Uterus (tissue), 4 donors: ENCODE measurements around the gene MTG2. TPM values are rescaled to one million over a fixed set of nuclear protein-coding genes. Genes with fewer than 3 reads are reported as not detected.

Source experiments
- DNase-seq, 2 donors: peaks; one replicate each; pipeline ENCODE4 v3.0.0-alpha.2; 2019 to 2020
- H3K27ac ChIP-seq, 2 donors: fragments of 200-600 bp; sonication (generic); 1 replicate in 1 of 2; 2 replicates in 1 of 2; pipeline ENCODE4 v1.5.1; 2016 to 2018
- H3K27me3 ChIP-seq, 2 donors: fragments of 200-600 bp; sonication (generic); one replicate each; pipeline ENCODE4 v1.5.1; 2018 to 2019; ENCODE audit warnings: control low read depth in 1 of 2
- H3K36me3 ChIP-seq, 2 donors: fragments of 200-600 bp; sonication (generic); one replicate each; pipeline ENCODE4 v1.5.1; 2019; ENCODE audit warnings: control low read depth in 1 of 2
- H3K4me1 ChIP-seq, 2 donors: fragments of 200-600 bp; sonication (generic); one replicate each; pipeline ENCODE4 v1.5.1; 2018 to 2019; ENCODE audit warnings: control low read depth in 1 of 2
- H3K4me3 ChIP-seq, 2 donors: fragments of 200-600 bp; sonication (generic); 1 replicate in 1 of 2; 2 replicates in 1 of 2; pipeline ENCODE4 v1.5.1; 2018 to 2019; ENCODE audit warnings: mild to moderate bottlenecking in 1 of 2
- H3K9me3 ChIP-seq, 2 donors: fragments of 200-600 bp; sonication (generic); one replicate each; pipeline ENCODE4 v1.5.1; 2019; ENCODE audit warnings: control low read depth in 1 of 2
- CTCF ChIP-seq, 4 experiments: fragments of 200-600 bp in 2 of 4; fragments of 450-650 bp in 2 of 4; sonication (generic) in 2 of 4; IDR thresholded peaks; one replicate each; pipeline ENCODE4 v1.5.1; 2016 to 2019; ENCODE audit warnings: antibody characterized with exemption in 4 of 4, mild to moderate bottlenecking in 2 of 4, moderate library complexity in 1 of 4
- POLR2A ChIP-seq, 2 donors: fragments of 450-650 bp; IDR thresholded peaks; one replicate each; pipeline ENCODE4 v1.6.1; 2016; ENCODE audit warnings: antibody characterized with exemption in 2 of 2, mild to moderate bottlenecking in 1 of 2, moderate library complexity in 1 of 2
- intact Hi-C: fragments of 100-400 bp; cut with DNase I; formaldehyde crosslinking; loops from one replicate; pipeline ENCODE4 v1.15.1; 2023; ENCODE audit warnings: low total_unique reads
- total RNA-seq, 4 donors: library from RNA; depleted of rRNA in 3 of 4; stranded (reverse); fragments of >200 nt in 3 of 4; gene quantifications; one replicate each; pipeline versions ENCODE4 v1.1.0 to v1.2.4, GENCODE V29; 2014 to 2023
- donor health status: DM: yes; HTN: yes; CAD: no.

MTG2 gene
- total RNA-seq, 4 donors from 2014 or later, result 0.59 to 38.5 (median 22.7) TPM

DNA sequence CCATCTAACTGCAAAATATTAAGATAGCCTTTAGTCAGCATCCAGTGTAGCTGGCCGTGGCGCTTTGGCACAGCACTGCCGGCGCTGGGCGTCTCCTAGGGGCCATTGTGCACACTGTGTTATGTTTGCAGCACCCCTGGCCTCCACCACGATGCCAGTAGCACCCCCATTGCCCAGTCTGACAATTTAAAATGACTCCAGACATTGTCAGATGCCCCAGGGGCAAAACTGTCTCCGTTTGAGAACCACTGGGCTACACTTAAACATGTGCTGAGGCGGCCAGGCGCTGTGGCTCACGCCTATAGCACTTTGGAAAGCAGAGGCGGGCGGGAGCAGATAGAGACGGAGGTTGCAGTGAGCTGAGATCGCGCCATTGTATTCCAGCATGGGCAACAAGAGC is 6.0 kb upstream of the MTG2 start:
- Histone ChIP-seq H3K27me3 (no peaks in the 10 kb centered on the region), H3K36me3 (no peaks in the 10 kb centered on the region), H3K4me3 (no peak overlapping the region), H3K27ac (no peak overlapping the region), H3K9me3 (no peaks in the 10 kb centered on the region), H3K4me1 (no peaks in the 10 kb centered on the region)
- intact Hi-C loops, result no loop called here
- no peak for DNase-seq
- TF ChIP-seq CTCF (IDR thresholded peaks at IDR 0.05) (no peak), POLR2A (IDR thresholded peaks at IDR 0.05) (no peak)

- intact Hi-C loops, result no loop called here
- no peak overlapping the region for H3K27ac ChIP-seq
Measured at GRCh38 chr20:62177307-62177706, 5.5 kb upstream of the MTG2 start.

DNA sequence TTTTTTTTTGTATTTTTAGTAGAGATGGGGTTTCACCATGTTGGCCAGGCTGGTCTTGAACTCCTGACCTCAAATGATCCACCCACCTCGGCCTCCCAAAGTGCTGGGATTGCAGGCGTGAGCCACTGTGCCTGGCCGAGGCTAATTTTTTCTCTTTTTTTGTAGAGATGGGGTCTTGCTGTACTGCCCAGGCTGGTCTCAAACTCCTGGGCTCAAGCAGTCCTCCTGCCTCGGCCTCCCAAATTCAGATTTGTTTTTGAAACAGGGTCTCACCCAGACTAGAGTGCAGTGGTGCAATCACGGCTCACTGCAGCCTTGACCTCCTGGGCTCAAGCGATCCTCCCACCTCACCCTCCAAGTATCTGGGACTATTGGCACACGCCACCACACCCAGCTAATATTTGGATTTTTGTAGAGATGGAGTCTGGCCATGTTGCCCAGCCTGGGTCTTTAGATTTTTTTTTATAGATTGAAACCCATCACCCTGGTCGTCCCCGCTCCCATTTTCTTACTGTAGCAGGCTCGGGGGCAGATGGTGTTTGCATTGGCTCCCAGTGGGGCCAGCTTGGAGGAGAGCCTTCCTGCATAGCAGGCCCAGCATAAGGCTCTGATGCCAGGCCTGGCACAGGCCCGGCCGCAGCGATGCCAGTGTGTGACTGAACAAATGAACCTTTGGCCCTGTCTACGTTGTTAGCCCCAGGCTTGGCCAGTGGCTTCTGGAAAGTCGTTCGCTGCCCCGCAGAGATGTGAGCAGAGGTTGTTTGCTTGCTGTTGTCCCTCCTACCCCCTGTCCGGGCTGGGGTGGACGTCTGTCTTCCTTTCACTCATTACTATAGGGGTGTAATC is 4.3 kb upstream of the MTG2 start:
- Histone ChIP-seq H3K27ac (no peak overlapping the region), H3K4me3 (no peak overlapping the region), H3K36me3 (no peaks in the 10 kb centered on the region), H3K9me3 (no peaks in the 10 kb centered on the region), H3K4me1 (peaks cover 0 to 2% of the 10 kb centered on the region in 2 donors), H3K27me3 (no peaks in the 10 kb centered on the region)
- DNase-seq, result no peak
- TF ChIP-seq POLR2A (IDR thresholded peaks at IDR 0.05), result no peak
- TF ChIP-seq CTCF (IDR thresholded peaks at IDR 0.05), result no peak
- intact Hi-C loops, result no loop called here

More at GRCh38 chr20:62177307-62177706, 5.5 kb upstream of the MTG2 start:
- no peak for TF ChIP-seq POLR2A (IDR thresholded peaks at IDR 0.05)
- TF ChIP-seq CTCF (IDR thresholded peaks at IDR 0.05), result no peak
- no peaks in the 10 kb centered on the region for H3K36me3 ChIP-seq
- no peaks in the 10 kb centered on the region for H3K27me3 ChIP-seq
- DNase-seq, result no peak
- H3K4me1 ChIP-seq, result no peaks in the 10 kb centered on the region
- no peaks in the 10 kb centered on the region for H3K9me3 ChIP-seq
- H3K4me3 ChIP-seq, result no peak overlapping the region

- intact Hi-C loops, result no loop called here
- no peaks in the 10 kb centered on the region for H3K9me3 ChIP-seq
- H3K27me3 ChIP-seq, result no peaks in the 10 kb centered on the region
- no peak overlapping the region for H3K4me3 ChIP-seq
- no peaks in the 10 kb centered on the region for H3K36me3 ChIP-seq
- no peak for DNase-seq
- TF ChIP-seq CTCF (IDR thresholded peaks at IDR 0.05), result no peak
- TF ChIP-seq POLR2A (IDR thresholded peaks at IDR 0.05), result no peak
- peaks cover 0 to 7% of the 10 kb centered on the region in 2 donors for H3K4me1 ChIP-seq
- H3K27ac ChIP-seq, result no peak overlapping the region
Measured at GRCh38 chr20:62179162-62179504, 3.7 kb upstream of the MTG2 start.

GRCh38 chr20:62181808-62182207 is 1.0 kb upstream of the MTG2 start:
- TF ChIP-seq CTCF (IDR thresholded peaks at IDR 0.05) (no peak), POLR2A (IDR thresholded peaks at IDR 0.05) (no peak)
- no peak for DNase-seq
- peak overlapping the region in 1 of 2 donors; percentile 89 for H3K27ac ChIP-seq
- H3K27me3 ChIP-seq, result no peaks in the 10 kb centered on the region
- no peaks in the 10 kb centered on the region for H3K36me3 ChIP-seq
- H3K4me1 ChIP-seq, result peaks cover 0 to 7% of the 10 kb centered on the region in 2 donors
- intact Hi-C loops, result no loop called here
- H3K9me3 ChIP-seq, result no peaks in the 10 kb centered on the region
- no peak overlapping the region for H3K4me3 ChIP-seq
